Activated CD4-positive, alpha-beta T cell treated with anti-CD3 and anti-CD28 coated beads, Interleukin-2, amount 10 ng/mL, durations not matched to agents 7 days and 5 days (primary cell): ENCODE results near the gene COG3. TPM values are rescaled to one million over a fixed set of nuclear protein-coding genes. Genes with fewer than 3 reads are reported as not detected.

Source experiments
- CTCF ChIA-PET: fragments of 350-600 bp; sonication (Branson Sonifier 250); formaldehyde crosslinking; loops from one replicate; lab custom pipeline; 2021; ENCODE audit warnings: antibody characterized with exemption; lab: Charles Lee
- POLR2A ChIA-PET: fragments of 350-600 bp; sonication (Branson Sonifier 250); formaldehyde crosslinking; loops from one replicate; lab custom pipeline; 2021; ENCODE audit warnings: antibody characterized with exemption; lab: Charles Lee
- DNase-seq: peaks from one replicate; pipeline ENCODE4 v3.0.0-alpha.2; 2020
- H3K27ac Mint-ChIP-seq: one replicate; pipeline ENCODE4 v1.8.0; 2021; ENCODE audit warnings: mild to moderate bottlenecking, moderate library complexity, mixed read lengths
- H3K27me3 Mint-ChIP-seq: one replicate; pipeline ENCODE4 v1.8.0; 2021; ENCODE audit warnings: mixed read lengths
- H3K36me3 Mint-ChIP-seq: one replicate; pipeline ENCODE4 v1.8.0; 2021; ENCODE audit warnings: low read depth, mixed read lengths
- H3K4me1 Mint-ChIP-seq: one replicate; pipeline ENCODE4 v1.8.0; 2021; ENCODE audit warnings: mixed read lengths
- H3K4me3 Mint-ChIP-seq: one replicate; pipeline ENCODE4 v1.8.0; 2021; ENCODE audit warnings: mild to moderate bottlenecking, moderate library complexity, mixed read lengths
- H3K9me3 Mint-ChIP-seq: one replicate; pipeline ENCODE4 v1.8.0; 2021; ENCODE audit warnings: mixed read lengths
- total RNA-seq, 2 experiments: library from RNA; stranded (reverse); gene quantifications; one replicate each; pipeline ENCODE4 v1.2.3, GENCODE V29; 2021

The COG3 gene
- total RNA-seq, 2 experiments from 2014 or later, result 20.9 to 25.0 TPM

- ChIA-PET CTCF (interaction anchor here (1.1 kb wide), 2 partner anchors 18 to 93 kb away, joined by 3 read pairs; partner anchors contain the start of gene TPT1), POLR2A (no interaction called here)
- no peaks in the 10 kb centered on the region for H3K9me3 Mint-ChIP-seq
- H3K27me3 Mint-ChIP-seq, result peaks cover 3% of the 10 kb centered on the region
- no peak overlapping the region for H3K27ac Mint-ChIP-seq
- H3K36me3 Mint-ChIP-seq, result no peaks in the 10 kb centered on the region
- H3K4me3 Mint-ChIP-seq, result no peak overlapping the region
- DNase-seq, result no peak
- H3K4me1 Mint-ChIP-seq, result peaks cover 4% of the 10 kb centered on the region
Measured at GRCh38 chr13:45434556-45435371, 30.0 kb upstream of the COG3 start.

GRCh38 chr13:45436332-45436731 lies 28.4 kb upstream of the COG3 start:
- Mint-ChIP-seq H3K27me3 (peaks cover 3% of the 10 kb centered on the region), H3K4me3 (no peak overlapping the region), H3K9me3 (no peaks in the 10 kb centered on the region), H3K4me1 (peaks cover 9% of the 10 kb centered on the region), H3K36me3 (no peaks in the 10 kb centered on the region), H3K27ac (no peak overlapping the region)
- ChIA-PET CTCF (no interaction called here), POLR2A (no interaction called here)
- no peak for DNase-seq

- no peaks in the 10 kb centered on the region for H3K9me3 Mint-ChIP-seq
- no peak overlapping the region for H3K4me3 Mint-ChIP-seq
- no peak for DNase-seq
- POLR2A ChIA-PET, result no interaction called here
- peaks cover 3% of the 10 kb centered on the region for H3K27me3 Mint-ChIP-seq
- CTCF ChIA-PET, result no interaction called here
- no peaks in the 10 kb centered on the region for H3K36me3 Mint-ChIP-seq
- peaks cover 15% of the 10 kb centered on the region for H3K4me1 Mint-ChIP-seq
- no peak overlapping the region for H3K27ac Mint-ChIP-seq
Measured at GRCh38 chr13:45436953-45437352, 27.8 kb upstream of the COG3 start.

- Mint-ChIP-seq H3K4me3 (no peak overlapping the region), H3K27ac (no peak overlapping the region), H3K36me3 (no peaks in the 10 kb centered on the region), H3K4me1 (peaks cover 18% of the 10 kb centered on the region), H3K9me3 (no peaks in the 10 kb centered on the region), H3K27me3 (peaks cover 3% of the 10 kb centered on the region)
- DNase-seq, result no peak
- POLR2A ChIA-PET, result no interaction called here
- CTCF ChIA-PET, result no interaction called here
Measured at GRCh38 chr13:45437947-45438346, 26.8 kb upstream of the COG3 start.

GRCh38 chr13:45439008-45439407 lies 25.7 kb upstream of the COG3 start:
- no peak for DNase-seq
- H3K27ac Mint-ChIP-seq, result no peak overlapping the region
- no peaks in the 10 kb centered on the region for H3K9me3 Mint-ChIP-seq
- no peak overlapping the region for H3K4me3 Mint-ChIP-seq
- CTCF ChIA-PET, result interaction anchor here (0.5 to 2.0 kb wide), 6 partner anchors 10 to 910 kb away, joined by 3 to 7 read pairs (median 4); partner anchors contain the start of gene SLC25A30
- H3K36me3 Mint-ChIP-seq, result no peaks in the 10 kb centered on the region
- H3K27me3 Mint-ChIP-seq, result no peaks in the 10 kb centered on the region
- POLR2A ChIA-PET, result no interaction called here
- H3K4me1 Mint-ChIP-seq, result peaks cover 19% of the 10 kb centered on the region

- CTCF ChIA-PET, result interaction anchor here (0.5 to 2.0 kb wide), 4 partner anchors 9 to 325 kb away, joined by 3 to 7 read pairs (median 3); partner anchors contain the start of gene SLC25A30
- Mint-ChIP-seq H3K9me3 (no peaks in the 10 kb centered on the region), H3K27ac (no peak overlapping the region), H3K36me3 (no peaks in the 10 kb centered on the region), H3K27me3 (no peaks in the 10 kb centered on the region), H3K4me1 (peaks cover 19% of the 10 kb centered on the region), H3K4me3 (no peak overlapping the region)
- DNase-seq, result no peak
- POLR2A ChIA-PET, result no interaction called here
Measured at GRCh38 chr13:45439781-45440462, 24.8 kb upstream of the COG3 start.

- DNase-seq, result peak; percentile 23
- POLR2A ChIA-PET, result no interaction called here
- no peaks in the 10 kb centered on the region for H3K9me3 Mint-ChIP-seq
- no peak overlapping the region for H3K4me3 Mint-ChIP-seq
- H3K27ac Mint-ChIP-seq, result peak overlapping the region; percentile 20
- H3K4me1 Mint-ChIP-seq, result peaks cover 19% of the 10 kb centered on the region
- CTCF ChIA-PET, result interaction anchor here (0.9 kb wide), 2 partner anchors 23 to 73 kb away, joined by 3 read pairs; partner anchors contain the start of gene COG3
- peaks cover 4% of the 10 kb centered on the region for H3K27me3 Mint-ChIP-seq
- H3K36me3 Mint-ChIP-seq, result no peaks in the 10 kb centered on the region
Measured at GRCh38 chr13:45441633-45442032, 23.1 kb upstream of the COG3 start.

GRCh38 chr13:45445053-45445452 lies 19.7 kb upstream of the COG3 start:
- no peak for DNase-seq
- peaks cover 6% of the 10 kb centered on the region for H3K27me3 Mint-ChIP-seq
- H3K4me3 Mint-ChIP-seq, result no peak overlapping the region
- CTCF ChIA-PET, result no interaction called here
- H3K36me3 Mint-ChIP-seq, result no peaks in the 10 kb centered on the region
- POLR2A ChIA-PET, result no interaction called here
- H3K9me3 Mint-ChIP-seq, result no peaks in the 10 kb centered on the region
- peaks cover 14% of the 10 kb centered on the region for H3K4me1 Mint-ChIP-seq
- H3K27ac Mint-ChIP-seq, result no peak overlapping the region

- ChIA-PET POLR2A (no interaction called here), CTCF (no interaction called here)
- H3K36me3 Mint-ChIP-seq, result no peaks in the 10 kb centered on the region
- H3K27me3 Mint-ChIP-seq, result peaks cover 9% of the 10 kb centered on the region
- no peak overlapping the region for H3K4me3 Mint-ChIP-seq
- no peak for DNase-seq
- peaks cover 11% of the 10 kb centered on the region for H3K4me1 Mint-ChIP-seq
- no peak overlapping the region for H3K27ac Mint-ChIP-seq
- no peaks in the 10 kb centered on the region for H3K9me3 Mint-ChIP-seq
Measured at GRCh38 chr13:45446181-45446580, 18.6 kb upstream of the COG3 start.

GRCh38 chr13:45447050-45447661 lies 17.6 kb upstream of the COG3 start:
- DNase-seq, result no peak
- H3K27ac Mint-ChIP-seq, result no peak overlapping the region
- no peaks in the 10 kb centered on the region for H3K36me3 Mint-ChIP-seq
- peaks cover 9% of the 10 kb centered on the region for H3K27me3 Mint-ChIP-seq
- H3K4me1 Mint-ChIP-seq, result peaks cover 2% of the 10 kb centered on the region
- no peak overlapping the region for H3K4me3 Mint-ChIP-seq
- ChIA-PET CTCF (interaction anchor here (0.5 kb wide), 1 partner anchor 387 kb away, joined by 5 read pairs; no protein-coding TSS in a partner anchor), POLR2A (no interaction called here)
- H3K9me3 Mint-ChIP-seq, result no peaks in the 10 kb centered on the region

GRCh38 chr13:45448965-45449559 lies 15.7 kb upstream of the COG3 start:
- POLR2A ChIA-PET, result interaction anchor here (0.6 kb wide), 1 partner anchor 39 kb away, joined by 4 read pairs; no protein-coding TSS in a partner anchor
- Mint-ChIP-seq H3K9me3 (no peaks in the 10 kb centered on the region), H3K4me3 (no peak overlapping the region), H3K36me3 (no peaks in the 10 kb centered on the region), H3K27me3 (peaks cover 9% of the 10 kb centered on the region), H3K4me1 (no peaks in the 10 kb centered on the region), H3K27ac (no peak overlapping the region)
- no peak for DNase-seq
- CTCF ChIA-PET, result interaction anchor here (1.7 to 2.1 kb wide), 2 partner anchors 10 to 15 kb away, joined by 7 read pairs; no protein-coding TSS in a partner anchor

GRCh38 chr13:45451282-45451681 lies 13.5 kb upstream of the COG3 start:
- CTCF ChIA-PET, result no interaction called here
- Mint-ChIP-seq H3K4me1 (no peaks in the 10 kb centered on the region), H3K9me3 (peaks cover 4% of the 10 kb centered on the region)

More at GRCh38 chr13:45451282-45451681, 13.5 kb upstream of the COG3 start:
- no peak for DNase-seq
- Mint-ChIP-seq H3K4me3 (no peak overlapping the region), H3K27ac (no peak overlapping the region), H3K27me3 (peaks cover 5% of the 10 kb centered on the region), H3K36me3 (no peaks in the 10 kb centered on the region)
- POLR2A ChIA-PET, result interaction anchor here (0.6 kb wide), 1 partner anchor 14 kb away, joined by 4 read pairs; no protein-coding TSS in a partner anchor
